NK-92 (cell line): Measurements from ENCODE around the gene MIEF2.

Experiments
- DNase-seq: peaks from one replicate; lab custom pipeline; 2025; ENCODE audit not compliant: unreplicated experiment; lab: John Stamatoyannopoulos, UW

The MIEF2 gene

DNA sequence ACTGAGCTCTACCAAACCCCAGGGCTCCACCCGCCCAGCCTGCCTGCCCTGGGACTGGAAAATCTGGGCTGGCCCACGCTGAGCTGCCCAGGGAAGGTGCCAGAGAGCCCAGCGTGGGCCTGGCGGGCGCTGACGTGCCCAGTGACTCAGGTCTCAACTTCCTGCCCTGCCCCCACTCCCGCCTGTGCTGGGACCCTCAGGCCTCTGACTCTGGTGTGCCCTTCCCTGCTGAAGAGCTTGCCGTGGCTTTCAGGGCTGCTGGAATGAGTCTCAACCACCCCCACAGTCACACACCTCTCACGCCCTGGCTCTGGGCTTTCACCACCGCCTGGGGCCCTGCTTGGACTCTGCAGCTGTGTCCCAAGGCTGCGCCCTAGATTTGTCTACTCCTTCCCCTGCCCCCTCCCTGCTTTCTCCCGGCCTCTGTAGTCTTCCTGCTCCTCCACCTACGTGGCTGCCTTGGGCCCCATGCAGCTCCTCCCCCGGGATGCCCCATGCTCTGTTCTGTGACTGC, 24.7 kb upstream of the MIEF2 start:
- no peak for DNase-seq

GRCh38 chr17:18236494-18236893, 24.0 kb upstream of the MIEF2 start:
- no peak for DNase-seq

GRCh38 chr17:18237461-18237860, 23.0 kb upstream of the MIEF2 start:
- no peak for DNase-seq

- no peak for DNase-seq
These were observed 22.2 kb upstream of the MIEF2 start for GRCh38 chr17:18238299-18238698.

- DNase-seq = no peak
These were observed 20.0 kb upstream of the MIEF2 start for GRCh38 chr17:18240449-18240848.

DNA sequence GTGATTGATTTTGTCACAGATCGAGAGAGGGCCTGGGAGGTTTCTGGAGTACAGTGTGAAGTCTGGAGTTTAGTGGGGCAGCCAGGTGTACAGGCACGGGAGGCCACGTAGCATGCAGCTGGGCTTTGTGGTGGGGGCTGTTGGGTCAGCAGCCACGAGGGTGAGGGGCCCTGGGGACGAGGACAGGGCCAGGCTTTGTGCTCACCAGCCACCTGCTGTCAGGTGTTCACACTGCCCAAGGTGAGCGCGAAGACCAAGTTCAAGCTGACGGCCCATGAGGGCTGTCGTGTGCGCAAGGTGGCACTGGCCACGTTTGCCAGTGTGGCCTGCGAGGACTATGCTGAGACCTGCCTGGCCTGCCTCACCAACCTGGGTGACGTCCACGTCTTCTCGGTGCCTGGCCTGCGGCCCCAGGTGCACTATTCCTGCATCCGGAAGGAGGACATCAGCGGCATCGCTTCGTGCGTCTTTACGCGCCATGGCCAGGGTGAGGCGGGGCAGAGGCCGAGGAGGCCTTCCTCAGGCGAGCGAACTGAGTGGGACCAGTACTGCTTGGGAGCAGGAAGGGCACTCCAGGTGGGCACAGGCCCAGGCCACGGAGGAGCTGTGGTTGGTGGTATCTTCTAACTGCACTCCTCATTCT, 19.1 kb upstream of the MIEF2 start:
- DNase-seq = no peak

DNA sequence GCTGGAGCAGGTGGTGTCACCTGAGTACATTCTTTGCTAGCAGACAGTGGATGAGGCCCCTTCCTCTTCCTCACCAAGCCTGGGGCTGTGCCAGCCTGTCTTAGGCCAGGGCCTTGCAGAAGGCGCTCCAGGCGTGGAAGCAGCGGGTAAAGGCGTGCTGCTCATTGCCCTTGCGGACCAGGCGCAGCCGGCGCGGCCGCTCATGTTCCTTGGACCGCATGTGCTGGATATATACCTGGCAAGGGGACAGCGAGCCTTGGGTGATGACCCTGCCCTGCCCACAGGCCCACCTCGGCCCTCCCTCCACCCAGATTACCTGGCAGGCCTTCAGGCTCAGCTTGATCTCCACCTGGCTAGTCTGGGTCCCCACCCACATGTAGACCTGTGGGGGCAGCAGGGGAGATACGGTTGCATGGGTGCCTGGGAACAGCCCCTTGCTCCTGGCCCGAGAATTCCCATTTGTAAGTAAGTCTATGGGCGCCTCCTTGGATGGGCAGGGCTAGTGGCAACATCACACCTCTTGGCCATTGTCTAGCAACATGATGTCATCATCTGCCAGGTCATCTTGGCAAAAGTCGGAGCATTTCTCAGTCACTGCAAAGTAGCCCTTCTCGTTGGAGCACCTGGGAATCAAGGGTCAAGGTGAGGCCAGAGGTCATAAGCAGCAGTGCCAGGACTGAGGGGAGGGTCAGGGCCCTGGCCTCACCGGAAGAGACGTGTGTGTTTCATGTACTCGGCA, 15.3 kb upstream of the MIEF2 start:
- no peak for DNase-seq

DNA sequence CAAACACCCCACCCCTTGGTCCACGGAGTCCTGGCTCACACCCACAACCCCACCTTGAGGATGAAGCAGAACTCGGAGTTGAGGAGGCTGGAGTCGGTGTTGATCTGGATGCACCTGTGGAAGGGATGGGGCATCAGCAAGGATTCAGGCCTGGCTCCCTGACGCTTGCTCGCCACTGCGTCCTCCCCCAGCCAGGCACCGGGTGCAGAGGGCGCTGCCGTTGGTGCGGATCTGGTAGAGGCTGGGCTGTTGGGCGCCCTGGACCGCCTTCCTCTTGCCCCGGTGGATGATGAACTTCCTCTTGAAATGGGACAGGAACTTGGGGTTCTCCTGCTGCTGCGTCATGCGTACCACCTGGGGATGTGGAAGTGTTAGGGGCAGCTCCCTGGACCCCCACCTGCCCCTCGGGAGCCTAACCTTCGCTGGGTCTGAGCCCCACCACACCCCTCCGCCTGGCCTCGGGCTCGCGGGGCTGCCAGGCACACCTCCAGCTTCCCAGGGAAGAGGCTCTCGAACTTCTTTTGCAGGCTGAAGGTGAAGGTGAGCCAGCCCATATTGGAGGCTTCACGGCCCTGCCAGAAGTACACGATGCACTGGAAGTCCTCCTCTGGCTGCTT, 14.2 kb upstream of the MIEF2 start:
- DNase-seq = no peak

DNA sequence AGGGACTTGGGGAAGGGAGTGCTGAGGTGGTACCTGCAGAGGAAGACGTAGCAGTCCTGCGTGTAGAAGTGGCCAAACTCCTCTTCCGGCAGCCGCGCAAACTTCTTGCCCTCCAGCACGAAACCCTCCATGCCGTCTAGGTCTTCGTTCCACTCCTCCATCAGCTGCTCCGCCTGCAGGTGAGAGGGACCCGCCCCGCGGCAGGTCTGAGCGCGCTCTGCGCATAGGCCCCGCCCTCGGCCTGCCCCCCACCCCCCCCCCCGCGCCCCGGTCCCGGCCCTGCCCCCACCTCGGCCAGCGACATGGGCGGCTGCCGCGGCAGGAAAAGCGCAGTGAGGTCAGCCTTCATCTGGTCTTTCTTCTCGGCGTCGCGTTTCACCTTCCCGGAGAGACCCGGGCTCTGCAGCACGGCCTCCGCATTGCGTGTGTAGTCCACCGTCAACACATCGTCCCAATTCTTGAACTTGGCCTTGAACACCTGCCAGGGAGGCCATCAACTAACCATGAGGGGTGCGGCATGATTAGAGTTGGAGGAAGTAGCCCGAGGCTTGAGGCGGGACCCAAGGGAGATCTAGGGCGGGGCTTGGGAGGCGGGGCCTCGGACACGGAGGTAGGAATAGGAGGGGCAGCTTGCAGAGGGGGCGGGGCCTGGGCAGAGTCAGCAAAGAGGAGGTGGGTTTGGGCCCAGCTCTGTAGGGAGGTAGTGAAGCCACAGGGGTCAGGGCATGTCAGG, 13.4 kb upstream of the MIEF2 start:
- no peak for DNase-seq

- no peak for DNase-seq
These were observed 12.9 kb upstream of the MIEF2 start for GRCh38 chr17:18247613-18248001.

DNA sequence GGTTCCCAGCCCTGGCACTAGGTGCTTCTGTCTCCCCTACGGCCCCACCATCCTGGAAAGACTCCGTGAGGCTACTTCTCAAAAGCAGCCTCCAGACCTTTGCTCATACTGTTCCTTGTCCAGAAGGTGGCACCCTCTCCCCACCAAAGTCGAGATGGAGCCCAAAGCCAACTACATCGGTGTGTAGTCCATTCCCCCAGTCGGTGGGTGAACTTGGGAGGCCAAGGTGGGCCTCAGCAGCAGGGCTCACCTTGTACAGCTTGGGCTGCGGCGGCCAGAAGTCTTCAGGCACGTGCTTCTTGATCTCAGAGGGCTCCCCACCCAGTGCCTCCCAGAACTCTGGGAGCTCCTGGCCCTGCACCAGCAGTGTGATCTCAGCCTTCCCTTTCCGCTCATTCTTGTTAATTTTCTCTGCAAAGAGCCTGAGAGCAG, 12.1 kb upstream of the MIEF2 start:
- no peak for DNase-seq

DNA sequence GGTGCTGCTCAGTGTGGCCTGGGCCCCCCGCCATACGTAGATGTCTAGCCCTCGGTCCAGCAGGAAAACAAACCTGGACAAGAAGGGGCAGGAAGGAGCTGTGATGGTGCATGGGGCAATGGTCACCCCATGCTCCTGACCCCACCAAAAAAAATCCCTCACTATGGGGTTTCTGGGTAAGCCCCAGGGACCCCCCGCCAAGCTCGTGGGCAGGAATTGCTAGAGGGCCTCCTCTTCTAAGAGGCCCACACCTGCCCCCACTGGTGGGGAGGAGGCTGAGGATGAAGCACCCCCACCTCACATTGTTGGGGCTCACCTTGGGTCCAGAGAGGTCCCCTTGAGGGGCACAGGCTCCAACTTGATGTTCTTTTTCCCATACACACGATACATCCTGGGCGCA, 11.7 kb upstream of the MIEF2 start:
- DNase-seq = no peak

DNA sequence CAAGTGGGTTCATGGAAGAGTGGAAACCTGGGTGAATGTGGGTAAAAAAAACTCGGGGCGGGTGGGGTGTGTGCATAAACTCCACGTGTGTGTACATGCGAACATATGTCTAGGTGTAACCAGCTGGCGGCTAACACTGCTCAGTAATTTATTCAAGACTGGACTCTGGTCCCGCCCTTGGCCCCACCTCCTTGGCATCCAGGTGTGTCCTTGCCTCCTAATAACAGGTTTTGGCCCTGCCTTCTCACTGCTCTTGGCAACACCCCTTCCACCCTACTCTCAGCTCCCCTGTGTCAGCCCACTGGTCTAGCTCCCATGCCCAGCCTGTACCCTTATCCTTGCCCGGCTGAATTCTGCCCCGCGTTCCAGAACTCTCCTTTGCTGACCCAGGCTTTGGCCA, 10.2 kb upstream of the MIEF2 start:
- no peak for DNase-seq

DNA sequence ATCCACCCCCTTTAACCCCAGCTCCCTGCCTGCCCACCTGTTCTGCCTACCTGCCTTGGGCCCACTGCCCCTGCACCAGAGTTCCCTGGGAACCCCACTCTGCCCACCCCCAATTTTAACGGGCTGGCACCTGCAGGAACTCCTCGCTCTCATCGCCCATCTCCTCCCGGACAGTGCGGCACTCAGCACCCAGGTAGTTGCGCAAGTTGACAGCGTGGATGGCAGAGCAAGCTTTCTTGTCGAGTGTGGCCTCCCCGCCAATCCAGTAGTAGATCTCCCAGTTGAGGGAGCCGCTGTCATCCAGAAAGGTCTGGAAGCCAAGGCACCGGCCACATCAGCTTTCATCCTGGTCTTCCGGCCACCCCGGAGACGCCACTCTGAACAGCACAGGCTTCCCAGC, 9.8 kb upstream of the MIEF2 start:
- no peak for DNase-seq

GRCh38 chr17:18251204-18251603, 9.3 kb upstream of the MIEF2 start:
- no peak for DNase-seq

GRCh38 chr17:18252160-18252559, 8.3 kb upstream of the MIEF2 start:
- DNase-seq = no peak

DNA sequence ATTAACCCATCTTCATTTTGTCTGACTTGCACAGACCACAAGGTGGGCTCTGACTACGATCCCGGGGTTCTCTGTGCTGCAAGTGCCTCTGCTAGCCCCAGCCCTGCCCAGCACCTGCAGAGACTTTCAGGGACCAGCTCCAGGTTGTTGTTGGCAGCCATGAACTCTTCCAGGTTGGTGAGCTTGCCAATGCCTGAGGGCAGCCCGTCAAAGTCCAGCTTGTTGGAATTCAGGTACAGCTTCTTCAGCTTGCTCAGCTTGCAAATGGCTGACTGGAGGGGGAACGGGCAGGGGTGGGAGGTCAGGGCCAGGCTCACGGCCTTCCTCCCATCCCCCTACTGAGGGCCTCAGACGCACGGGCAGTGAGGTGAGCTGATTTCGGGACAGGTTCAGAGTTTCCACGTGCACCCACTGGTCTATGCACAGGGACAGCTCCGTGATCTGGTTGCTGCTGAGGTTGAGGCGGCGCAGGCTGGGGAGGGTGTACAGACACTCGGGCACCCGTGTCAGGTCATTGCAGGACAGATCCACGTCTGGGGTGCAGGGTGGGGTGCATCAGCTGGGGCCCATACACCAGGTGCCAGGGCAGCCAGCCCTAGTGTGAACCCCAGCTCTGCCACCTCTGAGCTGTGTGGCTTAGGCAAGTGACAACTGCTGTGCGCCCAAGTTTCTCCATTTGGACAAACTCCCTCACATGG, 7.1 kb upstream of the MIEF2 start:
- DNase-seq = no peak

DNA sequence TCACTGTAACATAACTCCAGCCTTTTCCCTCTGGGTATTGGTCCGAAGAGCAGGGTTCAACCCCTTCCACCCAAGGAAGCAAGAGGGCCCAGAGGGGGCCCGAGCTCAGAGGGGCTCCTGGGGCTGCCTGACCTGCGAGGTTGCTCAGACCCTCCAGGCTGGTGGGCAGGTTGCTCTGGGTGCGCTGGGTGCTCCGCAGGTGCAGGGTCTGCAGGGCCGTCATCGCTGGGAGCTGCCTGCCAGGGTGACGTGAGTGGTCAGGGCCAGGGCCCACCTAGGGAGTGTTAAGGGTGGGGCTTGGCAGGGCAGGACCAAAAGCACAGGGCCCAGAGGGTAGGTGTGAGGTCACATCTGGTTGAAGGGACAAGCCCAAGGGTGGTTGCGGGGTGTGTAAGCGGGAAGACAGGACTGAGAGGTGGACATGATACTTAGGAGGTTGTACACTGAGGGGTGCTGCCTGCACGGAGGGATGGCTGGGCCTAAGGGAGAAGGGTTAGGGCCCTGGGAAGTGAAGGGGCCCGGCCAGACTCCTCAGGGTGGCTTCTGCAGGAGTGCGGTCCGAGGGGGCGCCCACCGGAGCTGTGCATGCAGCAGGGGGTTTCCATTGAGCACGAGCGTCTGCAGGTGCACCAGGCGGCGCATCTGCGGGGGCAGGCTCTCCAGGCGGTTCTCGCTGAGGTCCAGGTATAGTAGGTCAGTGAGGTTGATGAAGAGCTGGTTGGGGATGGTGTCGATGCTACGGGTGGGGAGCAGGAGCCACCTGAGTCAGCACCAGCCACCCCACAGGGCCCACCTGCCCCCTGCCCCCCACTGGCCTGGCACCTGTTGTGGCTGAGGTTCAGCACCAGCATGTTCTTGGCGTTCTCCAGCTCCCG, 6.3 kb upstream of the MIEF2 start:
- DNase-seq = no peak

- DNase-seq = no peak
These were observed 5.4 kb upstream of the MIEF2 start for GRCh38 chr17:18254888-18255649.
